Choroid plexus epithelial cell (primary cell): ENCODE measurements around the gene PGLYRP2.

Source experiments
- DNase-seq: peaks from one replicate; pipeline ENCODE4 v3.0.0-alpha.2; 2010; ENCODE audit warnings: low read depth
- H3K4me3 ChIP-seq: 2 replicates; pipeline ENCODE4 v1.5.1; 2011; ENCODE audit warnings: low read depth, mild to moderate bottlenecking, control low read depth, low read length, moderate library complexity
- TF ChIP-seq, protein P1 (sequence below): conservative IDR thresholded peaks from 2 replicates; pipeline ENCODE4 v1.5.1; 2011; ENCODE audit warnings: low read depth, mild to moderate bottlenecking, control low read depth, inconsistent platforms, low read length, moderate library complexity

Gene PGLYRP2, protein sequence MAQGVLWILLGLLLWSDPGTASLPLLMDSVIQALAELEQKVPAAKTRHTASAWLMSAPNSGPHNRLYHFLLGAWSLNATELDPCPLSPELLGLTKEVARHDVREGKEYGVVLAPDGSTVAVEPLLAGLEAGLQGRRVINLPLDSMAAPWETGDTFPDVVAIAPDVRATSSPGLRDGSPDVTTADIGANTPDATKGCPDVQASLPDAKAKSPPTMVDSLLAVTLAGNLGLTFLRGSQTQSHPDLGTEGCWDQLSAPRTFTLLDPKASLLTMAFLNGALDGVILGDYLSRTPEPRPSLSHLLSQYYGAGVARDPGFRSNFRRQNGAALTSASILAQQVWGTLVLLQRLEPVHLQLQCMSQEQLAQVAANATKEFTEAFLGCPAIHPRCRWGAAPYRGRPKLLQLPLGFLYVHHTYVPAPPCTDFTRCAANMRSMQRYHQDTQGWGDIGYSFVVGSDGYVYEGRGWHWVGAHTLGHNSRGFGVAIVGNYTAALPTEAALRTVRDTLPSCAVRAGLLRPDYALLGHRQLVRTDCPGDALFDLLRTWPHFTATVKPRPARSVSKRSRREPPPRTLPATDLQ

DNA sequence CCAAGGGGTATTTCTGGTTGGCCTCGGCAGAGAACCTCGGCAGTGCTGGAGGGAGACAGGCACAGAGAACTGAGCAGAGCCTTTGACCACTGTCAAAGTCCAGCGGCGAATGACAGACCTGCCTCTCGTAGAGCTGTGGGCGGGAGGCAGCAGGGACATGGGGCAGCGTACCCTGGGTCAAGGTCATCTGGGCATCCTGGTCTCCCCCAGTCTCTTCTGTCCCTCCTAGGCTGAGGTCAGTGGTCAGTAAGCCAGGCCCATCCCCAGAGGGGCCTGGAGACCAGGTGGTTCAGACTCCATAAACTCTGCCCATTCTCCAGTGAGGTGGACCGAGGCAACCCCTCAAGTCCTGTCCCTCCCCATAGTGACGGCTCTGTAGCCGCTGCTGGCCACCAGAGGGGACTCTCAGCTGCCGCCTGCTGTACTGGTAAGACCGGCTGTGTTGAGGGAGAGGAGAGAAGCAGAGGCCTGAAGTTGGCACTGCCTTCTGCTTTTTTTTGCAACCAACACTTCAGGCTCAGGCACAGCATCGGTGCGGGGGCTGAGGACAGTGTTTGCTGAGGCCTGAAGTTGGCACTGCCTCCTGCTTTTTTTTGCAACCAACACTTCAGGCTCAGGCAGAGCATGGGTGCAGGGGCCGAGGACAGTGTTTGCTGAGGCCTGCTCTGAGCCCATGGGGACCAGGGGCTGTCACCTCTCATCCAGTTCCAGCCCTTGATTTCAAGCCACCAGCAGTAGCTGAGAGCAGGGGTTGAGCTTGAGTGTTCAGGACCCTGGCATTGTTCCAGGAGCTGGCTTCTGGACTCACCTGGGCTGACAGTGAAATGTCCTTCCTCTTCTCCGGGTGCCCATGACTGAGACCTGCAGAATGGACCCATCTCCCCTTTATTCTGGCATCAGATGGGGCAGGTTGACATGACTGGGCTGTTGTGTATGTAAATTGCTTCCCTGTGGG is at the start of gene PGLYRP2:
Gene PGLYRP2 (minus strand): TSS at position 111 of the 955 bp plus-strand sequence. CDS start 130 bp downstream, outside the sequence.
- TF ChIP-seq, protein P1, sequence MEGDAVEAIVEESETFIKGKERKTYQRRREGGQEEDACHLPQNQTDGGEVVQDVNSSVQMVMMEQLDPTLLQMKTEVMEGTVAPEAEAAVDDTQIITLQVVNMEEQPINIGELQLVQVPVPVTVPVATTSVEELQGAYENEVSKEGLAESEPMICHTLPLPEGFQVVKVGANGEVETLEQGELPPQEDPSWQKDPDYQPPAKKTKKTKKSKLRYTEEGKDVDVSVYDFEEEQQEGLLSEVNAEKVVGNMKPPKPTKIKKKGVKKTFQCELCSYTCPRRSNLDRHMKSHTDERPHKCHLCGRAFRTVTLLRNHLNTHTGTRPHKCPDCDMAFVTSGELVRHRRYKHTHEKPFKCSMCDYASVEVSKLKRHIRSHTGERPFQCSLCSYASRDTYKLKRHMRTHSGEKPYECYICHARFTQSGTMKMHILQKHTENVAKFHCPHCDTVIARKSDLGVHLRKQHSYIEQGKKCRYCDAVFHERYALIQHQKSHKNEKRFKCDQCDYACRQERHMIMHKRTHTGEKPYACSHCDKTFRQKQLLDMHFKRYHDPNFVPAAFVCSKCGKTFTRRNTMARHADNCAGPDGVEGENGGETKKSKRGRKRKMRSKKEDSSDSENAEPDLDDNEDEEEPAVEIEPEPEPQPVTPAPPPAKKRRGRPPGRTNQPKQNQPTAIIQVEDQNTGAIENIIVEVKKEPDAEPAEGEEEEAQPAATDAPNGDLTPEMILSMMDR = no peak
- DNase-seq = no peak
- no peak within 1 kb of the TSS for H3K4me3 ChIP-seq

DNA sequence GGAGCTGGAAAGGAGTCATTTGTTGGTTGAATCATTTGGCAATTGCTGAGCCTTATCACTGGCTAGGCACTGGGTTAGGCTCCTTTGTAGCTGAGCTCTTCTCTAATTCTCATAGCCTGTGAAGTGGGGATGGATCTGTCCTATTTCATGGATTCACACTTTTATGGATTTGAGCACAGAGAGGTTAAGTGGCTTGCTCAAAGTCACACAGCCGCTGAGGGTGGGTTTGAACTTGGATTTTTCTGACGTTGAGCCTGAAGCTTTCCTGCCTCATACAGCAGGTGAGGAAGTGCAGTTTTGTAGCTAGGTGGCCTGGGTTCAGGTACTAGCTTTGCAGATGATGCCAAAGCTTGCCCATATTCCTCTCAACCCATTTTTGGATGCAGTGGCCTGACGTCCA is 48.4 kb upstream of the PGLYRP2 start:
- TF ChIP-seq, protein P1 = no peak
- no peak overlapping the region for H3K4me3 ChIP-seq
- DNase-seq = no peak

DNA sequence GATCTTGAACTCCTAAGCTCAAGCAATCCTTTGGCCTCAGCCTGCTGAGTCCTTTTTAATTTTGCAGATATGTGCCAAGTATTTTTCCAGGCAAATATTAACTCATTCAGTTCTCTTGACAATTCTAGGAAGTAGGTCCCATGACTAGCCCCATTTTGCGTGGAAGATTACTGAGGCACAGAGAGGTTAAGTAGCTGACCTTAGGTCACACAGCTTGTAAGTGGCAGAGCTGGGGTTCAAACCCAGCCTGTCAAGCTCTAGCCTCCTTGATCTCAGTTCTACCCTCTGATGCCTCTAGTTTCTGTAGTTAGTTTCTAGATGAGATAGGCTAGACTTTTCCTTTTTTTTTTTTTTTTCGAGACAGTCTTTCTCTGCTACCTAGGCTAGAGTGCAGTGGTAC is 47.1 kb upstream of the PGLYRP2 start:
- TF ChIP-seq, protein P1 = no peak
- no peak for DNase-seq
- H3K4me3 ChIP-seq = no peak overlapping the region

DNA sequence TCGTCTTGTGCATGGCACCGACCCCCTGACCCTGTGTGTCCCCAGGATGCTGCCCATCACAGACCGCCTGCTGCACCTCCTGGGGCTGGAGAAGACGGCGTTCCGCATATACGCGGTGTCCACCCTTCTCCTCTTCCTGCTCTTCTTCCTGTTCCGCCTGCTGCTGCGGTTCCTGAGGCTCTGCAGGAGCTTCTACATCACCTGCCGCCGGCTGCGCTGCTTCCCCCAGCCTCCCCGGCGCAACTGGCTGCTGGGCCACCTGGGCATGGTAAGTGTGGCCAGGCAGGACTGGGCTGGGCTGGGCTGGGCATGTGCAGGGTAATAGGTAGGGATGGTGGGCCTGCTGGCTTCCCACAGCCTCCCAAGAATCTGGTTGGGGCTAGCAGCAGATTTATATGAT is 46.0 kb upstream of the PGLYRP2 start:
- DNase-seq = no peak
- H3K4me3 ChIP-seq = no peak overlapping the region
- TF ChIP-seq, protein P1 = no peak

DNA sequence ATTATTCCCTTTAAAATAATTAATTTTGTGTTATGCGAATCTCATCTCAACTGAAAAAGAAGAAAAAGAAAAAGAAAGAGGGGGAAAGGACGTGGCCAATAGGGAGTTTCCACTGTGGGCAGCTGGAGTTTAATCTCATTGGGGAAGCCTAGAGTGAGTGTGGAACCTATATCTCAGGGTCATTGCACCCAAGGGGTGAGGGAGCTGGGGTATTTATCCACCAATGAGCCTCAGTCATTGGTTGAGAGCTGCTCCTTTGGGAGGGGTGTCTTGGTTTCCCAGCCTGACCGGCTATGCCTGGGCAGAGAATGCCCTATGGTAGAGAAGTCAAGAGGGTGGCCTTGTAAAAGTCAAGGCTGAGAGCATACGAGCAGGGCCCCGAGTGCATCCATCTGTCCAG is 45.5 kb upstream of the PGLYRP2 start:
- TF ChIP-seq, protein P1 = no peak
- DNase-seq = no peak
- H3K4me3 ChIP-seq = no peak overlapping the region

DNA sequence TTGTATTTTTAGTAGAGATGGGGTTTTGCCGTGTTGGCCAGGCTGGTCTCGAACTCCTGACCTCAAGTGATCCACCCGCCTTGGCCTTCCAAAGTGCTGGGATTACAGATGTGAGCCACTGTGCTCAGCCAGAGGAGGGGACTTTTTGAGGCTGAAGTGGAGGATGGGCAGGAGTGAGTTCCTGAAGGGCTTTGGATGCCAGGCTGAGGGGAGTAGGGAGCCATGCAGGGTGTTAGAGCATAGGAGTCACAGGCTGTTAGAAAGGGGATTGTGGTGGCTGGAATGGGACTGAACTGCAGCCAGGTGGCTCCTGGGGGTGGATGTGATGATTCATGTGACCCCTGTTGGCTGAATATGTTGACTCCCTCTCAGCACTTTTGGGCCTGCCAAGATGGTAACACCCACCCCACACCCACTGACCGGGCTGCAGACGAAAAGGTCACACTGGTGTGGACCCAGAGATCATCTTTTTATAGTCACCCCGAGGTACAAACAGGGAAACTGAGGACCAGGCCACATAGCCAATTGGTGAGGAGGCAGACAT is 40.2 kb upstream of the PGLYRP2 start:
- DNase-seq = no peak
- H3K4me3 ChIP-seq = no peak overlapping the region
- TF ChIP-seq, protein P1 = no peak
